Brain microvascular endothelial cell (primary cell): ENCODE results near the gene EYS.

ENCODE experiments used
- DNase-seq: peaks from one replicate; pipeline ENCODE4 v3.0.0-alpha.2; 2020
- H3K27ac ChIP-seq: fragments of 250-450 bp; sonication (Bioruptor Pico); 2 replicates; pipeline ENCODE4 v1.5.1; 2020; ENCODE audit warnings: mild to moderate bottlenecking, moderate library complexity
- H3K27me3 ChIP-seq: fragments of 250-450 bp; sonication (Bioruptor Pico); replicated peaks from 2 replicates; pipeline ENCODE4 v1.5.1; 2020; ENCODE audit warnings: mild to moderate bottlenecking
- H3K36me3 ChIP-seq: fragments of 250-450 bp; sonication (Bioruptor Pico); replicated peaks from 2 replicates; pipeline ENCODE4 v1.5.1; 2020; ENCODE audit warnings: mild to moderate bottlenecking
- H3K4me3 ChIP-seq: 2 replicates; pipeline ENCODE4 v1.5.1; 2011; ENCODE audit warnings: low read depth, mild to moderate bottlenecking, control low read depth, low read length, moderate library complexity
- CTCF ChIP-seq: IDR thresholded peaks from 2 replicates; pipeline ENCODE4 v1.5.1; 2011; ENCODE audit warnings: low read depth, mild to moderate bottlenecking, moderate library complexity, low read length, control low read depth, inconsistent platforms; ENCODE audit errors: missing control alignments
- in situ Hi-C: cut with HindIII; loops from 2 replicates; pipeline ENCODE4 v1.10.0; 2017; ENCODE audit warnings: low sequenced_read_pairs, low pct_ligation_motif_present

The EYS gene

GRCh38 chr6:64213697-64214096 is 1493.3 kb downstream of the EYS start:
- Histone ChIP-seq H3K36me3 (no peaks in the 10 kb centered on the region), H3K4me3 (no peak overlapping the region), H3K27me3 (no peaks in the 10 kb centered on the region), H3K27ac (no peak overlapping the region)
- DNase-seq = no peak
- in situ Hi-C loops = no loop called here
- TF ChIP-seq CTCF = no peak

GRCh38 chr6:64197246-64197645 is 1509.8 kb downstream of the EYS start:
- H3K36me3 ChIP-seq = no peaks in the 10 kb centered on the region
- TF ChIP-seq CTCF = no peak
- no peaks in the 10 kb centered on the region for H3K27me3 ChIP-seq
- no peak overlapping the region for H3K4me3 ChIP-seq
- H3K27ac ChIP-seq = no peak overlapping the region
- DNase-seq = no peak
- in situ Hi-C loops = no loop called here

- H3K4me3 ChIP-seq = no peak overlapping the region
- no peak for TF ChIP-seq CTCF
- no peak for DNase-seq
- no peak overlapping the region for H3K27ac ChIP-seq
- in situ Hi-C loops = no loop called here
- H3K27me3 ChIP-seq = no peaks in the 10 kb centered on the region
- no peaks in the 10 kb centered on the region for H3K36me3 ChIP-seq
Observed at GRCh38 chr6:64186592-64186991, 1520.4 kb downstream of the EYS start.

DNA sequence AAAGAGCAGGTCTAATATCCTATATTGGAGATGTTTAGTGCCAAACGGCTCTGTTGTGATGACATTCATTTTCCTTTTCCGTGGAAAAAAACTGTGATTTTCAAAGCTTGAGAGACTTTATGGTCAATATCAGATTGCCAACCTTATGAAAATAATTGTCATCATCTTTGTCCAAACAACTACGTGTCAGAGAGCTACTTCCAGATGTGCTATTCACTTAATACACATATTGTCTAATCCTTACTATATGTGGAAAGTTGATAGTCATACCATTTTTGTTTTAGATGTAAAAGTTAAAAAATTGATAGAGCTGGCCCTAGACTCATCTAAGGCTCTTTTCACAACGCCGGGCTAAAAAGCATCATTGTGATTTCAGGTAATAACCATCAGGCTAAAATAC is 1521.4 kb downstream of the EYS start:
- no peak for TF ChIP-seq CTCF
- Histone ChIP-seq H3K27ac (no peak overlapping the region), H3K4me3 (no peak overlapping the region), H3K27me3 (no peaks in the 10 kb centered on the region), H3K36me3 (no peaks in the 10 kb centered on the region)
- in situ Hi-C loops = no loop called here
- DNase-seq = no peak

- H3K27ac ChIP-seq = no peak overlapping the region
- DNase-seq = no peak
- in situ Hi-C loops = no loop called here
- H3K36me3 ChIP-seq = no peaks in the 10 kb centered on the region
- no peaks in the 10 kb centered on the region for H3K27me3 ChIP-seq
- H3K4me3 ChIP-seq = no peak overlapping the region
- TF ChIP-seq CTCF = no peak
Observed at GRCh38 chr6:64175296-64175695, 1531.7 kb downstream of the EYS start.

DNA sequence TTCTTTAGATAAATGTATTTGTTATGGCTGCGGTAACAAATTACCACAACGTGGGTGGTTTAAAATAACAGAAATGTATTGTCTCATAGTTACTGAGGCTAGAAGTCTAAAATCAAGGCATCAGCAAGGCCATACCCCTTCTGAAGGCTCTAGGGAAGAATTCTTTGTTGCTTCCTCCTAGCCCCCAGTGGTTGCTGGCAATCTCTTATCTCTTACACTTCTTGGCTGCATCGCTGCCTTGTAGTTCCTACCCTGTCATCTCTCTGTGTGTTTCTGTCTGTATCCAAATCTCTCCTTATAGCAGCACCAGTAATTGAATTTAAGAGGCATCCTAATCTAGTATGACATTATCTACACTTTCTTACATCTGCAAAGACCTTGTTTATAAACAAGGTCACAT is 1536.7 kb downstream of the EYS start:
- Histone ChIP-seq H3K4me3 (no peak overlapping the region), H3K36me3 (no peaks in the 10 kb centered on the region), H3K27me3 (no peaks in the 10 kb centered on the region), H3K27ac (no peak overlapping the region)
- in situ Hi-C loops = no loop called here
- no peak for TF ChIP-seq CTCF
- DNase-seq = no peak
